NCI-H345 (cell line): Measurements from ENCODE around the gene MCTP1.
A peak's percentile ranks its signal among the peaks of the same experiment; 100 is the strongest.
"Not testable (repeated sequence)": the region's sequence is repeated elsewhere in the genome, so short reads cannot be mapped to it uniquely, and the experiment has no call there.

Experiments used
- DNase-seq: peaks from one replicate; lab custom pipeline; 2025; lab: John Stamatoyannopoulos, UW

MCTP1 gene

GRCh38 chr5:94959279-94959678 lies 325.6 kb downstream of the MCTP1 start:
- DNase-seq: not testable (repeated sequence)

DNA sequence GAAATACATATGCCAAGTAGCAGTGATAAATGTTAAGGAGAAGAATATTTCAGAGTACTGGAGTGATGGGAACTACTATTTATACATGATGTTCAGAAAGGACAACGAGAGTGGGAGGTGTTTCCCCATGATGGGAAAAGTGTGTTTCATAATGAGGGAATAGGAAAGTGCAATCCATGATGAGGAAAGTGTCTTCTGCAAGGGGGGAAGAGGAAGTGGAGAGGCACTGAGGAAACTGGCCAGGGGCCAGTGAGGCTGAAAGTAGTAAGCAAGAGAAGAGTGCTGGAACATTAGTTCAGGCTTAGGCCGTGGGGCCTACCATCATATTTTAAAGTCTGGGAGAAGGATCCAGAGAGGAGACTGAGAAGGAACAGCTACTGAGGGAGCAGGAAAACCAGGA lies 339.2 kb downstream of the MCTP1 start:
- DNase-seq: no peak

- DNase-seq: no peak
Observed at GRCh38 chr5:94944160-94944559, 340.7 kb downstream of the MCTP1 start.

DNA sequence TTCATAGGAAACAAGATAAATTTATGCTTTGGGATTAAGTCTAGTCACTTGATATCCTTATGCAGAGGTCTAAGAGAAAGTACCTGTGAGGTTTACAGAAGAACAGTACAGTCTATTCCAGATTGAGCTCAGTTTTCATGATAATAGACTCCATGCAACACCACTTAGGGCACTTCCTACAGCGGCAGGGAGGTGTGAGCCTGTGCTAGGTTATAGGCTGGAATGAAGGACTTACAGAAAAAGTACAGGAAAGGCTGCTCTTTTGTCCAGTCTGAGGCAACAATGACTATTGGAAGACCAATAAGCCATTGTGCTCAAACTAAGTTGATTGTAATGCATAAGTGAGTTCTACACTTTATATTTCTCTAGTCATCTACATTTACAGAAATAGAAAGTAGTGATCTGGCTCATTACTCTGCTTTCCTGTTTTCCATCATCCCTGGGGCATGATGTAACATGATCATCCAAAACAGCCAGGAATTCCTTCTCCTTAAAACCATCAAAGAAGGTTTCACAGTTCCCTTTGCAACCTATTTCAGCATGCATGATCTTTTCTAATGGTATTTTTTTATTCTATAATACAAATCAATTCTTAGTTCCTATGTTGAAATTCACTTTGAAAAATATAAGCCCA lies 343.7 kb downstream of the MCTP1 start:
- no peak for DNase-seq

- no peak for DNase-seq
Observed at GRCh38 chr5:94932259-94932658, 352.6 kb downstream of the MCTP1 start.

DNA sequence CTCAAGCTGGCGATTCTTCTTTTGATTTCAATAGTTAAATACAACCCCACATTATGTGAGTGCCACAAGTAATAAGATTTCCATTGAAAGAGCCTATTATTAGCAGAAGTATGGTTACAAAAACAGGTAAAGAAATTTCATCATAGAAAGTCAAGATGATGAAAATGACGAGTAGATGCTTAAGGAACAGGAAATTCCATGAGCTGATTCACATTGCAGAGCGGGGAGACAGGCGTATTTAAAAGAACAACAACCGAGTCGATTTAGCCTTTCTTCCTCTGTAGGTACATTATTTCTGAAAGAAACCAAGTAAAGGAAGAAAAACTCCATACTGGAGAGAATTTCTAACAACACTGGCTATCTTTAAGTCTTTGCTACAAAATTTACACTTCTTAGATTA lies 356.0 kb downstream of the MCTP1 start:
- no peak for DNase-seq

GRCh38 chr5:94920570-94920969 lies 364.3 kb downstream of the MCTP1 start:
- no peak for DNase-seq

DNA sequence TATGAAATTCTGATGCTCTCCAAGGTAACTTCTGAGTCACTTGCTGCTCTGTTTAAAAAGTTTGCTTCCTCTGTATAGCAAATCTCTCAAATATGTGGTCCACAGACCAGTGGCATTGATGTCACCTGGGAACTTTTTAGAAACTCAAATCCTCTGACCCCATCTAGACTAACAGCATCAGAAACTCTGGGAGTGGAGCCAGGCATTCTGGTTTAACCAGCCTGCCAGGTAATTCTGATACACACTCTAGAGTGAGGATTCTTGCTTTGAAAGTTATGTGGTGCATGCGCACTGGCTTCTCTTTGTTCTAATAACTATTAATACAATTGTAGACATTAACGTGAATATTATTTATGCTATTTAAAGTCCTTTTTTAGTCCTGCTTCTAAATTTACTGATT lies 368.3 kb downstream of the MCTP1 start:
- DNase-seq: no peak

DNA sequence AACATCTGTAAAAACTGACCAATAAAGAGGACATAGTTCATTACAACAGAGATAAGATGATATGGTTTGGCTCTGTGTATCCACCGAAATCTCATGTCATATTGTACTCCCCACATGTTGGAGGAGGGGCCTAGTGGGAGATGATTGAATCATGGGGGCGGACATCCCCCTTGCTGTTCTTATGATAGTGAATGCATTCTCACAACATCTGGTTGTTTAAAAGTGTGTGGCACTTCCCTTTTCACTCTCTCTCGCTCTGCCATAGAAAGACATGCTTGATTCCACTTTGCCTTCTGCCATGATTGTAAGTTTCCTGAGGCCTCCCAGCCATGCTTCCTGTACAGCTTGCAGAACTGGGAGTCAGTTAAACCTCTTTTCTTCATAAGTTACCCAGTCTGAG lies 373.6 kb downstream of the MCTP1 start:
- DNase-seq: no peak

GRCh38 chr5:94910721-94911120 lies 374.2 kb downstream of the MCTP1 start:
- no peak for DNase-seq

- DNase-seq: peak; percentile 45
Observed at GRCh38 chr5:94908889-94909480, 375.9 kb downstream of the MCTP1 start.

DNA sequence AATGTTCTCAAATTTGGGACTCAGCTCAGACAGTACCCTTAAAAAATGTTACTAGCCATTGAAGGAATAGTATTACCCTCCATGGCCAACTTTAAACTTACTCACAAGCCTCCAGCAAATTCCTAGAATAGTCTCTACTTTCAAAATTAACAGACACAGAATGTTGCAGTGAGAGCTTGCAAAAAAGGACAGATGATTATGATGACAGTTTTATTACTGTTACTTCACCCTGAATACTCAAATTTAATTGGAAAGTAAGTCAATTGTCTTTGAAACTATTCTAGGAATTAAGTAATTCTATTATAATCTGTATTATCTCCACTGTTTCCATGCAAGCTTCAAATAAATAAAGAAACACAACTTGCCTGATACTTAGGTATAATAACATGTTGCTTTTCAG lies 378.1 kb downstream of the MCTP1 start:
- no peak for DNase-seq

DNA sequence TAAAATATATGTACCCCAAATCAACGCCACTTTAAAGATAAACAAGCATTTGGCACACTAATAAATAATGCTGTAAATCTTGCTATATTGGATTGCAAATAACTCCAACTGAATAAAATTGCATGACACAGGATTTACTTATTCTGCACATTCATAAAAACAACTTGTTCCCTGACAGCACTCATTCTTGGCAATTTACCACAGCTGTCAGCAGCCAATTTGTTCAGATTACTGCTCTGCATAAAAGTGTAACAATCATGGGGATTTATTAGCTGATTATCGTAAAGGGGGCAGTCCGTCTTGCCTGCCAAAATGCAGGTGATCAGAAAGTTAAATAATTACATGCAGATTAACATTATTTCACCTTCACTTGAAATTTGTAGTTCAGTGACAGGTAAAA lies 381.2 kb downstream of the MCTP1 start:
- no peak for DNase-seq

DNA sequence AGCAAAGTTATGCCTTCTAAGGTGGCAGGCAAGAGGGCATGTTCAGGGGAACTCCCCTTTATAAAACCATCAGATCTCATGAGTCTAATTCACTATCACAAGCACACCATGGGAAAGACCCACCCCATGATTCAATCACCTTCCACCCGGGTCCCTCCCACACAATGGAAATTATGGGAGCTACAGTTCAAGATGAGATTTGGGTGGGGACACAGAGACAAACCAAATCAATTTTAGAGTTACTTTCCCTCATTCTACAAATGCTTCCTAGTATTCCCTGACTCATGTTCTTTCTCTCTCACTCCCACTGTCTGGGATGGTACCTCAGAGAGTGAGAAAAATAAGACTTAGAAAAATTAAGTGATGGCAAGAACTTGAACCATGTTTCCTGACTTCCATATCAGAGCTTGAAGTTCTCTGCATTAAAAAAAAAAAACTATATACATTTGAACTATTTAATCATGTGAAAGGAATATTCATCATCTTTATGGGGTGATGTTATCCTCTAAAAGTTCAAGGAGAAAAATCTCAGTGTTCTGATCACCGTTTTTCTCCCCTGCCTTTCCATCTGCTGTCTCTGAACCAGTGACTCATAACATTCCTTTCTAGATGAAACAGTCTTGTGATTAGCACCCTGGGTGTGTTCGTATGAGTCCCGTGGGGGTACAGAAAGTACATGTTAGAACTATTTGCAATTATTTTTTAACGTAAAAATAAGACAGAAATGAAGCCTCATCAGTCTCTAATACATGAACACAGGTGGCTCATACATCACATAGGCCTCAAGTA lies 383.5 kb downstream of the MCTP1 start:
- DNase-seq: no peak

DNA sequence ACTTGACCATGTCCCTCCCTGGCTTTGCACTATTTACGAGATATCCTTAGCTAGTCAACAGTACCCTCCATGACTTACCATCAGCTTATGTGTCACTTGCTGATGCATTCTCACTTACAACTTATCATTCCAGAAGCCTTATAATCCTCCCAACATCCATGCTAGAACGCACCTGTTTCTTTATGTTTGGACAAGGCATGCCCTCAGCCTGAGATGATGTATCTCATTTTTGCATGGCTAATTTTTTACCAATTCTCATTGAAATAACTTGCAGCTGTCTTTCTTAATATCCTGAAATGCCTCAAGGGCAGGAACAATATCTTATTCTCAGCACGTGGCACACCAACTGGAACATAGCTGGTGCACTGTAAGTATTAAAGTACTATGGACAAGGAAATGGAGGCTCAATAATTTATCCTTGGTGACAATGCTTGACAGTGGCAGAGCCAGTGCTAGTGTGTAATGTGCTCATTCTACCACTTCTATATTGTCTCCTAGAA lies 384.8 kb downstream of the MCTP1 start:
- DNase-seq: no peak

GRCh38 chr5:94893412-94894135 lies 391.3 kb downstream of the MCTP1 start:
- DNase-seq: peak; percentile 3

GRCh38 chr5:94891972-94892371 lies 392.9 kb downstream of the MCTP1 start:
- no peak for DNase-seq

DNA sequence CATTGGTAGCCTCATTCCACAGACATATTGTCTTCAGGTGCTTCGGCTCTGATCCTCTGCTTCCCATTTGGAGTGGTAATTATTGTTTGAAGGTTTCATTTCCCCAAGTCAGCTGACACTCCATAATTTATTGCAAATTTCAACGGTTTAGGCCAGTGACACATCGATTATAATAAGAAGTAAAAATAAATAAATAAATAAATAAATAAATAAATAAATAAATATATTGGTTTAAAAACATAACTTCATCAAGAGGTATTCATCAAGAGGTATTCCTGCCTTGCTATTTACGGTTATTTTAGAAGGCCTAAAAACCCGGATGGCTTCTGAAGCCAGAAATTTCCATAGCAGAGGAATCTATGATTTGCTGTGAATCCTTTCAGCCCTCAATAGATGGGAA lies 393.3 kb downstream of the MCTP1 start:
- DNase-seq: no peak

GRCh38 chr5:94890907-94891306 lies 394.0 kb downstream of the MCTP1 start:
- no peak for DNase-seq

GRCh38 chr5:94888674-94889073 lies 396.2 kb downstream of the MCTP1 start:
- DNase-seq: no peak

- DNase-seq: no peak
Observed at GRCh38 chr5:94885931-94886330, 399.0 kb downstream of the MCTP1 start.

DNA sequence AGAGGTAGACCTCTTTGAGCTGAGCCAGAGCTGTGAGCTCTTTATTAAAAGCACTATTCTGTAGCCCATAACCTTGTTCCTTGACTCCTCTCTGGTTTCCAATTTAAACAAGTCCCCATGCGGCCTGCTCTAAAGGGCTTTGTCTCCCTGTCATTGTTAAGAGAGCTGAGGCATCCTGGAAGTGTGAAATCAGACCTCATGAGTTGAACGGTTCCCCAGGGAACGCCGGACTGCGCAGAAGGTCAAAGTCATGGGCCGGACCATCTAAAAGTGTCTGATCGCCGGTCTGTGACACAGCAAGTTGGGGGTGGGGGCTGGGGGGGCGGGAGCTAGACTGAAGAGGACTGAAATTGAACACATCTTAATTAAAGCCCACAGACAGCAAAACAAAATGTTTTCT lies 400.6 kb downstream of the MCTP1 start:
- DNase-seq: no peak

DNA sequence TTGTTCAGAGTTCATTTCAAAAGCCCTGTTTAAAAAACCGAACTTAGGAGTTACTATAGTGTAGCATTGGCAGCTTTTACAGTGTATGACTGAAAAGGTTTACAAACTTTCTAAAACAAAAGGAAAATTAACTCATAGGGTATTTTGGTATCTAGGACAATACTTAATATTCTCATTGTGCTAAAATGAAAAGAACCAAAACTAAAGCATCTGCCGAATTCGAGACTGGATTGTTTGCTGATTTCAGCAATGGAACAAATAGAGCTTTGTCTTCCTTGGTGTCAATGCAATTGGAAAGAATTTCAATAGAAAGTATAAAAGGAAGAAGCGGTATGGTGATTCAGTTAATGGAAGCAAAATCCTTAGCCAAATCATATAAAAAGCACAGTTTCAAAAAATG lies 412.4 kb downstream of the MCTP1 start:
- DNase-seq: no peak
